Measurements from ENCODE around the gene NR1D1.

Gene NR1D1

DNA sequence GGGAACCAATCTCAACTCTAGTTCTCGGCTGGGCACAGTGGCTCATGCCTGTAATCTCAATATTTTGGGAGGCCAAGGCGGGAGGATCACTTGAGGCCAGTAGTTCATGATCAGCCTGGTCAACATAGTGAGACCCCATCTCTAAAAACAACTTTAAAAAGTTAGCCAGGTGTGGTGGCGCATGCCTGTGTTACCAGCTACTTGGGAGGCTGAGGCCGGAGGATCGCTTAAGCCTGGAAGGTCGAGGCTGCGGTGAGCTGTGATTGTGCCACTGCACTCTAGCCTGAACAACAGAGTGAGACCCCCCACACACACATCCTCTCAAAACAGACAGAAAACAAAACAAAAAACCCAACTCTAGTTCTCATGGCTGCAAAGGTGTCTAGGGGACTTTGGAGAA is 32.7 kb downstream of the NR1D1 start:
- TF ChIP-seq, protein P1, sequence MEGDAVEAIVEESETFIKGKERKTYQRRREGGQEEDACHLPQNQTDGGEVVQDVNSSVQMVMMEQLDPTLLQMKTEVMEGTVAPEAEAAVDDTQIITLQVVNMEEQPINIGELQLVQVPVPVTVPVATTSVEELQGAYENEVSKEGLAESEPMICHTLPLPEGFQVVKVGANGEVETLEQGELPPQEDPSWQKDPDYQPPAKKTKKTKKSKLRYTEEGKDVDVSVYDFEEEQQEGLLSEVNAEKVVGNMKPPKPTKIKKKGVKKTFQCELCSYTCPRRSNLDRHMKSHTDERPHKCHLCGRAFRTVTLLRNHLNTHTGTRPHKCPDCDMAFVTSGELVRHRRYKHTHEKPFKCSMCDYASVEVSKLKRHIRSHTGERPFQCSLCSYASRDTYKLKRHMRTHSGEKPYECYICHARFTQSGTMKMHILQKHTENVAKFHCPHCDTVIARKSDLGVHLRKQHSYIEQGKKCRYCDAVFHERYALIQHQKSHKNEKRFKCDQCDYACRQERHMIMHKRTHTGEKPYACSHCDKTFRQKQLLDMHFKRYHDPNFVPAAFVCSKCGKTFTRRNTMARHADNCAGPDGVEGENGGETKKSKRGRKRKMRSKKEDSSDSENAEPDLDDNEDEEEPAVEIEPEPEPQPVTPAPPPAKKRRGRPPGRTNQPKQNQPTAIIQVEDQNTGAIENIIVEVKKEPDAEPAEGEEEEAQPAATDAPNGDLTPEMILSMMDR (IDR thresholded peaks at IDR 0.05; ENCODE audit: borderline replicate concordance, control extremely low read depth, extremely low read depth, insufficient read depth, missing control alignments) = no peak
- DNase-seq (ENCODE audit: low spot score) = no peak
- in situ Hi-C loops (cut with MboI; ENCODE audit: low sequenced_read_pairs, unreplicated experiment) = no loop called here

DNA sequence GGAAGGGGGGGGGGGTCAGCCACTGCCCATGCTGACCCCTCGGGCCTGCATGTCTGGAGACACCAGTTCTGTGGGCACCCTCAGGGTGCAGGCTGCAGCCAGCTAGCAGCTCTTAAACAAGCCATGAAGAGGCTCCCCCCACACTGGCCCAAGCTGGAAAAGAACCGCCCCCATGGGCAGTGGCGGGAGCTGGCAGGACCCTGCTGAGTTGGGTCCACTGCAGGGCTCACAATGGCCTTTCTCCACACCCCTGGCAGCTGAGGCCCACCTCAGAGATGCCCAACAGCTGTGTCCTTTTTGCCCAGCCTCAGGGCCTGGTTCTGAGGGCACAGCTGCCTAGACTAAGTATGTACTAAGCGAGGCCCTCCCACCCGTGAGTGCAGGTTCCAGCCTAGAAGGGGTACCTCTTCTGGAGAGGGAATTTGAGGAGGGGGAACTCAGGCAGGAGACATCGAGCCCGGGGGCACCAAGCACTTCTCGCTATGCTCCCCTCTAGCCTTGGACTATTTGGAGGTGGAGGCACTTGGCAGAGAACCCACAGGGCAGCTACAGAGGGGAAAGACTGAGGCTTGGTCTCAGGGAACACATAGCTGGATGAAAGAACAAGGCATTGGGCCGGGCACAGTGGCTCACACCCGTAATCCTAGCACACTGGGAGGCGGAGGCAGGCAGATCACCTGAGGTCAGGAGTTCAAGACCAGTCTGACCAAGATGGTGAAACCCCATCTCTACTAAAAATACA is 34.4 kb downstream of the NR1D1 start:
- DNase-seq (ENCODE audit: low spot score) = no peak
- in situ Hi-C loops (cut with MboI; ENCODE audit: low sequenced_read_pairs, unreplicated experiment) = no loop called here
- TF ChIP-seq, protein P1 (IDR thresholded peaks at IDR 0.05; ENCODE audit: borderline replicate concordance, control extremely low read depth, extremely low read depth, insufficient read depth, missing control alignments) = no peak

DNA sequence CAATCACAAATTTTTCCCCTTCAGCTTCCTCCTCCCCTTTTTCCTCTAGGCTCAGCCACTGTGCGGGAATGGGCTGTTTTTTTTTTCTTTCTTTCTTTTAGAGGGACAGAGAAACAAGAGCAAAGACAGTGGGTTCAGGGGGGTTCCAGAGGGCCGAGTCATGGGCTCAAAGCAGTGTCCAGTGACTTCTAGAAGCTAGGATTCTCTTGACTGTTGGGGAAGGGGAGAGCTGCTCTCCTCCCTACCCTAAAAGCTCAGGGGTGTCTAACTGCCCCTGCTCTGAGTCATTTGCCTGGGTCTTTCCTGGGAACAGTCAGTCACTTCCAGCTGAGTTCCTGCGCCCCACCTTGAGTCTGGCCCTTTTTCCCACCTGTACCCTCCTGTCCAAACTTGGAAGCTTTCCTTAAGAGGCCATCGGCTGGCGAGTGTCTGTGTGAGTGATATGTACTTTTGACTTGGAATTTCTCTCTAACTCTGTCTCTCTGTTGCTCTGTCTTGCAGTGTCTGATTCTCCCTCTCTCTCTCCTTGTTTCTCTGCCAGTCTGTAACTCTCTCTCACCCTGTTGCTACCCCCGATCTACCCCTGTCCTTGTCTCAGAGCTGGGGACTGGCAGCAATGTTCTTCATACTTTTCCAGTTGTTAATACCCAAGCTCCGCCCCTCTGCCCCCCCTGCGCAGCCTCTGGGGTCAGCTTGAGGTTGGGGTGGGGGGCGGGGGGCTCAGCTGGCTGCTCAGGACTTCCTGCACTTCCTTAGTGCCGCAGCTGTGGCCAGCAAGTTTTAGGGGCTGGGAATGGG is 35.2 kb downstream of the NR1D1 start:
- TF ChIP-seq, protein P1 (IDR thresholded peaks at IDR 0.05; ENCODE audit: borderline replicate concordance, control extremely low read depth, extremely low read depth, insufficient read depth, missing control alignments) = no peak
- in situ Hi-C loops (cut with MboI; ENCODE audit: low sequenced_read_pairs, unreplicated experiment) = no loop called here
- DNase-seq (ENCODE audit: low spot score) = no peak

DNA sequence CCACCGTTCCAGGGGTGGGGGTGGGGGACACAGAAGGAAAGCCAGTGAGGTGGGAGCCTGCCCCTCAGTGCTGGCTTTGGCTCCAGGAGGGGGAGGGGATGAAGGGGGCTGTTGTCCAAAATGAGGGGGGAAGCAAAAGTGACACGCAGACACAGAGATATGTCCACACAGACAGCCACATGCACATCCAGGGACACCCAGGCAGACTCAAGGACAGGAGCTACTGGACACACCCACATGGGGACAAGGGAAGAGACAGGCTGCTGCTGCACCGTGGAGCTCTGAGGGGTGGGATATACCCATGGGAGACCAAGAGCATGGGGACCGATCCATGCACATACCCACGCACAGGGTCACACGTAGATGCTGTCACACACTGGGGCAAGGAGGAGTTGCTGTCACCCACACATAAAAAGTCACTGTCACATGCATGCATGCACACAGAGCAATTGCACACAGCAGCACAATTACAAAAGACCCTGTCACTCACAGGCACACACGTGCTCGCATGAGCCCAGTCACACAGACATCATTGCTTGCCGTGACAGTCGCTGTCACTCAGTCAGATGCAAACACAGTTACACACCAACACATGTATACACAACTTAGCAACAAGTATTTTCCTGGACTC is 36.4 kb downstream of the NR1D1 start:
- no peak for DNase-seq (ENCODE audit: low spot score)
- TF ChIP-seq, protein P1 (IDR thresholded peaks at IDR 0.05; ENCODE audit: borderline replicate concordance, control extremely low read depth, extremely low read depth, insufficient read depth, missing control alignments) = no peak
- in situ Hi-C loops (cut with MboI; ENCODE audit: low sequenced_read_pairs, unreplicated experiment) = no loop called here

DNA sequence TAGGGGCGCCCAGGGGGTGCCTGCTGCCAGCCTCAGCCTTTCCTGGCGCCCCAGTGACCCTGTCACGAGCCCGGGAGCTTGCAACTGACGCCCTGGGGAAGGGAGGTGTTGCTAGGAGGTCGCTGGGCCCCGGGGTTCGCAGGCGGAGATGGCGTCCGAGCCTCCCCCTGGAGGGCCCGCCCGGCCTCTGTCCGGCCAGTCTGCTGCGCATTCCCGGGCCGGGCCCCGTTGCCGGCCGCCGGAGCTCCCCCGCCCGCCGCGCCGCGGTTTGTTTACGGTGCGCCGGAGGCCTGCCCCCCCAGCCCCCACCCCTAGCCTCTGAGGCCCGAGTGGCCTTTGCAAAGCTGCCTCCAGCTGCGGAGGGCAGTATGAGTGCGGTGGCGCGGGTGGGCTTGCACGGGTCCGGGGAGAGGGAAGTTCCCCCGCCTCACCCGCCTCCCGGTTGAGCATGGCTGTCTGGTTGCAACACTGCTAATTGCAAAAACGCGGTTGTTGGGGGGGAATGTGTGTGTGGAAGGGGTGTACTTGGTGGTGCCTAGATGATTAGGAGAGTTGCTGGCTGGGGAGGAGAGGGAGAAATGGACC is 37.1 kb downstream of the NR1D1 start:
- in situ Hi-C loops (cut with MboI; ENCODE audit: low sequenced_read_pairs, unreplicated experiment) = no loop called here
- TF ChIP-seq, protein P1 (IDR thresholded peaks at IDR 0.05; ENCODE audit: borderline replicate concordance, control extremely low read depth, extremely low read depth, insufficient read depth, missing control alignments) = no peak
- DNase-seq (ENCODE audit: low spot score) = peak; percentile 68

All from GM13976 (cell line).